K562 (cell line): ENCODE results near the gene EN2. TPM values are rescaled to one million over a fixed set of nuclear protein-coding genes. Genes with fewer than 3 reads are reported as not detected.

ENCODE experiments used
- ATAC-seq: fragments of 200-7000 bp; cut with Tn5 transposase; 3 replicates; pipeline ENCODE4 v1.9.1; 2020; ENCODE audit warnings: moderate library complexity
- BruUV-seq: library from RNA; stranded (reverse); fragments of 400-500 nt; replicated peaks from 2 replicates; lab custom pipeline; 2021; lab: Mats Ljungman, UMichigan
- CTCF ChIA-PET: fragments of 300-600 bp; formaldehyde crosslinking; extraction: SDS; loops from one replicate; lab custom pipeline; 2021; ENCODE audit warnings: low intra/inter-chr PET ratio; lab: Yijun Ruan, JAX
- POLR2A ChIA-PET: fragments of 300-600, 350-650 bp; sonication (Branson Sonifier 250); formaldehyde crosslinking; extraction: SDS; loops from one replicate; lab custom pipeline; 2021; ENCODE audit warnings: antibody characterized with exemption, inconsistent platforms; lab: Yijun Ruan, JAX
- DNase-seq, 4 experiments: peaks; one replicate each; pipeline versions ENCODE4 v3.0.0 to v3.0.0-alpha.2; 2011 to 2018; ENCODE audit warnings: low spot score in 3 of 4, mixed read lengths in 3 of 4; ENCODE audit errors: extremely low read depth in 1 of 4
- FAIRE-seq: peaks from 2 replicates; lab custom pipeline; 2011; peaks lifted over from hg19 to GRCh38; lab: Jason Lieb, UNC
- H2AFZ ChIP-seq: 2 replicates; pipeline ENCODE4 v1.6.0; 2011; ENCODE audit warnings: low read depth, low read length, control low read depth, inconsistent platforms
- H3K27ac ChIP-seq: fragments of 200-600 bp; 3 replicates; pipeline ENCODE4 v1.8.0; 2011; ENCODE audit warnings: low read depth, mild to moderate bottlenecking, control low read depth, inconsistent platforms, low read length, moderate library complexity, mixed read lengths; ENCODE audit errors: extremely low read depth
- H3K27me3 ChIP-seq, 2 experiments: fragments of 300-600 bp in 1 of 2; 2 replicates in 1 of 2; 3 replicates in 1 of 2; pipeline versions ENCODE4 v1.6.0 to v1.8.0; 2011; ENCODE audit warnings: inconsistent platforms in 2 of 2, low read length in 2 of 2, mild to moderate bottlenecking in 1 of 2, mixed read lengths in 1 of 2, moderate library complexity in 1 of 2; ENCODE audit not compliant: control insufficient read depth in 2 of 2, insufficient read depth in 2 of 2
- H3K36me3 ChIP-seq: fragments of 300-600 bp; 3 replicates; pipeline ENCODE4 v1.8.0; 2011; ENCODE audit warnings: mild to moderate bottlenecking, low read length, inconsistent platforms; ENCODE audit not compliant: control insufficient read depth, insufficient read depth
- H3K4me1 ChIP-seq, 2 experiments: fragments of 200-600 bp in 1 of 2; replicated peaks in 1 of 2; 2 replicates in 1 of 2; 3 replicates in 1 of 2; pipeline versions ENCODE4 v1.5.1 to v1.8.0; 2011; ENCODE audit warnings: inconsistent platforms in 2 of 2, low read length in 2 of 2, mild to moderate bottlenecking in 1 of 2, mixed read lengths in 1 of 2, moderate library complexity in 1 of 2; ENCODE audit not compliant: control insufficient read depth in 2 of 2, insufficient read depth in 2 of 2
- H3K4me2 ChIP-seq: 2 replicates; pipeline ENCODE4 v1.6.1; 2011; ENCODE audit warnings: low read length, control low read depth, inconsistent platforms, mixed read lengths; ENCODE audit not compliant: insufficient read depth
- H3K4me3 ChIP-seq: fragments of 200-600 bp; sonication (generic), shearing (Covaris generic); 2 replicates; pipeline ENCODE4 v1.5.1; 2016; ENCODE audit warnings: control low read depth, inconsistent platforms
- H3K79me2 ChIP-seq: fragments of 200-600 bp; 3 replicates; pipeline ENCODE4 v1.8.0; 2011; ENCODE audit warnings: low read length, inconsistent platforms; ENCODE audit not compliant: control insufficient read depth, insufficient read depth
- H3K9ac ChIP-seq, 2 experiments: 2 replicates each; pipeline versions ENCODE4 v1.6.0 to v1.6.1; 2011; ENCODE audit warnings: low read depth in 2 of 2, low read length in 2 of 2, control low read depth in 1 of 2, inconsistent platforms in 1 of 2, mild to moderate bottlenecking in 1 of 2, mixed read lengths in 1 of 2; ENCODE audit not compliant: insufficient read depth in 1 of 2
- H3K9me1 ChIP-seq: one replicate; pipeline ENCODE4 v1.6.0; 2011; ENCODE audit warnings: inconsistent platforms, mild to moderate bottlenecking, low read length, moderate library complexity; ENCODE audit not compliant: control insufficient read depth, insufficient read depth
- H3K9me3 ChIP-seq: replicated peaks from 2 replicates; pipeline ENCODE4 v1.5.1; 2011; ENCODE audit warnings: low read depth, low read length, inconsistent platforms; ENCODE audit not compliant: control insufficient read depth, insufficient read depth
- H4K20me1 ChIP-seq: replicated peaks from 2 replicates; pipeline ENCODE4 v1.6.1; 2011; ENCODE audit warnings: low read length, inconsistent platforms, mixed read lengths; ENCODE audit not compliant: control insufficient read depth, insufficient read depth
- BCL6 ChIP-seq: fragments of 250-450 bp; sonication (Bioruptor Pico); IDR thresholded peaks from 2 replicates; pipeline ENCODE4 v1.4.0; 2020
- CHAMP1 ChIP-seq: fragments of 450-650 bp; IDR thresholded peaks from 2 replicates; pipeline ENCODE4 v1.6.1; 2016; ENCODE audit warnings: mild to moderate bottlenecking
- ETV5 ChIP-seq: sonication (generic); formaldehyde crosslinking; IDR thresholded peaks from 2 replicates; pipeline ENCODE4 v1.4.0; 2020; ENCODE audit warnings: low read depth, mild to moderate bottlenecking, missing genetic modification reagents
- HNRNPLL ChIP-seq: fragments of 200-400 bp; formaldehyde crosslinking; IDR thresholded peaks from 2 replicates; pipeline ENCODE4 v1.6.1; 2017; ENCODE audit warnings: low read length, low read depth, mild to moderate bottlenecking; ENCODE audit not compliant: poor library complexity, severe bottlenecking
- POLR2G ChIP-seq: fragments of 200-400 bp; formaldehyde crosslinking; IDR thresholded peaks from 2 replicates; pipeline ENCODE4 v1.6.1; 2017; ENCODE audit warnings: low read depth, mild to moderate bottlenecking, antibody characterized with exemption, low read length, moderate library complexity
- SP1 ChIP-seq: sonication (generic); formaldehyde crosslinking; IDR thresholded peaks from 2 replicates; pipeline ENCODE4 v1.8.1; 2022; ENCODE audit warnings: mild to moderate bottlenecking, missing genetic modification reagents
- TAF9B ChIP-seq: fragments of 450-650 bp; IDR thresholded peaks from 2 replicates; pipeline ENCODE4 v1.6.1; 2018; ENCODE audit warnings: mild to moderate bottlenecking; ENCODE audit not compliant: partially characterized antibody
- TRIM28 ChIP-seq: fragments of 450-650 bp; IDR thresholded peaks from 2 replicates; pipeline ENCODE4 v1.6.1; 2017
- ZBTB43 ChIP-seq: sonication (generic); formaldehyde crosslinking; IDR thresholded peaks from 2 replicates; pipeline ENCODE4 v1.8.0; 2023; ENCODE audit warnings: mild to moderate bottlenecking, missing genetic modification reagents
- WGBS: fragments of 100-300 bp; shearing (Covaris generic); methylation state at CpG from one replicate; pipeline ENCODE4 v1.1.6; 2016; ENCODE audit warnings: low coverage, mixed read lengths; ENCODE audit not compliant: insufficient coverage; ENCODE audit errors: missing lambda C conversion rate; 5-methylcytosine and 5-hydroxymethylcytosine counted together
- in situ Hi-C: fragments of 300-500 bp; cut with MboI; formaldehyde crosslinking; loops from 4 replicates; pipeline ENCODE4 v1.15.0; 2018; ENCODE audit warnings: inconsistent platforms, mixed read lengths
- intact Hi-C: fragments of 100-400 bp; cut with micrococcal nuclease; formaldehyde crosslinking; loops from 2 replicates; pipeline ENCODE4 v1.14.2; 2022
- polyA plus RNA-seq, 8 experiments: library from polyadenylated mRNA; depleted of rRNA in 4 of 8; stranded (reverse) in 5 of 8; unstranded in 3 of 8; fragments of >200 nt; fragmentation: Nextera tagmentation in 2 of 8; fragmentation: Illumina TruSeq in 1 of 8; extraction: Ambion mirVana in 2 of 8; extraction: Trizol in 1 of 8; gene quantifications; 2 replicates each; pipeline versions ENCODE4 v1.2.1 to v1.2.3, GENCODE V29; 2011 to 2014; ENCODE audit warnings: inconsistent platforms in 1 of 8, missing spikeins in 1 of 8
- total RNA-seq, 7 experiments: library from RNA; depleted of rRNA in 6 of 7; stranded (reverse); fragments of >200 nt in 6 of 7; fragmentation: Illumina TruSeq in 2 of 7; extraction: Trizol in 2 of 7; gene quantifications; 2 replicates each; pipeline versions ENCODE4 v1.2.1 to v1.2.3, GENCODE V29; 2011 to 2021; ENCODE audit warnings: low replicate concordance in 1 of 7
- TF ChIP-seq, protein P1 (sequence below), 2 experiments: fragments of 450-650 bp in 1 of 2; IDR thresholded peaks; 2 replicates each; pipeline ENCODE4 v1.6.1; 2011 to 2017; ENCODE audit warnings: low read depth in 2 of 2, antibody characterized with exemption in 1 of 2, borderline replicate concordance in 1 of 2, low read length in 1 of 2, mild to moderate bottlenecking in 1 of 2, mixed read lengths in 1 of 2; ENCODE audit not compliant: control insufficient read depth in 1 of 2

EN2 gene
- total and polyA plus RNA-seq, 9 of the 15 experiments (the other 6 are each of a cell fraction or from before 2014, with no cell fraction given) = 0.04 TPM; not detected in 7

GRCh38 chr7:155454183-155455112, 3.5 kb upstream of the EN2 start (continued):
- TF ChIP-seq POLR2G = no peak
- TF ChIP-seq ZBTB43 (CRISPR knock-in tag) = no peak
- no peak for TF ChIP-seq BCL6
- TF ChIP-seq TAF9B = no peak
- TF ChIP-seq SP1 (CRISPR knock-in tag) = no peak

DNA sequence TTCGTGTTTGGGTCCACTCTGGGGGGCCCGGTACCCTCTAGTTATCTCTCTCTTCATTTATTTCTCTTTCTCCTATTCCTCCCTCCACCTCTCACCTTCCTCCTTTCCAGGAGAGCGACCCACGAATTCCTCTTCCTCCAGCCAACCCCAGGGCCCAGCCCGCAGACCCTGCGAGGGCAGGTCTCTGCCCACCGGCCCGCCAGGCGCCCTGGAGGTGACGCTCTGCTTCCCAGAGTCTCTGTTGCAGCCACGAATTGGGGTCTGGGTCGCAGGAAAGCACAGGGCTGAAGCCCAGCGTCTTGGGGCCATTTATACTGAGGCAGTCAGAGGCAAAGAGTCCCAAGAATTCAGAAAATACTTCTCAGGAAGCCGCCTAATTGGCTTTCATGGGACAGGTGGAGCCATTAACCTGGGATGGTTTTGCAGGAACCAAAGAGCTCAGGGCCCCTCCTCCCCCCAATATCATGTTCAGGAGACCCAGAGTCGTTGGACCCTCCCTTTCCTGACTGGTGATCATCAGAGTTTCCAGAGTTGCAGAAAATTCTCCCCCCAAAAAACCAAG, 2.7 kb upstream of the EN2 start:
- CTCF ChIA-PET = no interaction called here

More for the DNA sequence above, 2.7 kb upstream of the EN2 start:
- WGBS = under 1% methylated on average over 15 of the region's 15 CpGs
- DNase-seq = no peak
- no peaks in the 10 kb centered on the region for H3K36me3 ChIP-seq
- no peaks in the 10 kb centered on the region for H3K9me1 ChIP-seq
- in situ Hi-C loops (no loop called here), intact Hi-C loops (no loop called here)
- H4K20me1 ChIP-seq = peaks cover 3% of the 10 kb centered on the region; the same call in 1 of the 2 replicates
- H3K9ac ChIP-seq = no peak overlapping the region
- H3K9me3 ChIP-seq = no peaks in the 10 kb centered on the region
- peaks cover 63 to 74% of the 10 kb centered on the region in 2 experiments for H3K27me3 ChIP-seq
- peaks cover 0 to 30% of the 10 kb centered on the region in 2 experiments; a peak in 2 of 5 replicates for H3K4me1 ChIP-seq
- TF ChIP-seq HNRNPLL (peak; percentile 14), CHAMP1 (no peak), TRIM28 (no peak), ETV5 (CRISPR knock-in tag) (no peak)
- TF ChIP-seq, protein P1, sequence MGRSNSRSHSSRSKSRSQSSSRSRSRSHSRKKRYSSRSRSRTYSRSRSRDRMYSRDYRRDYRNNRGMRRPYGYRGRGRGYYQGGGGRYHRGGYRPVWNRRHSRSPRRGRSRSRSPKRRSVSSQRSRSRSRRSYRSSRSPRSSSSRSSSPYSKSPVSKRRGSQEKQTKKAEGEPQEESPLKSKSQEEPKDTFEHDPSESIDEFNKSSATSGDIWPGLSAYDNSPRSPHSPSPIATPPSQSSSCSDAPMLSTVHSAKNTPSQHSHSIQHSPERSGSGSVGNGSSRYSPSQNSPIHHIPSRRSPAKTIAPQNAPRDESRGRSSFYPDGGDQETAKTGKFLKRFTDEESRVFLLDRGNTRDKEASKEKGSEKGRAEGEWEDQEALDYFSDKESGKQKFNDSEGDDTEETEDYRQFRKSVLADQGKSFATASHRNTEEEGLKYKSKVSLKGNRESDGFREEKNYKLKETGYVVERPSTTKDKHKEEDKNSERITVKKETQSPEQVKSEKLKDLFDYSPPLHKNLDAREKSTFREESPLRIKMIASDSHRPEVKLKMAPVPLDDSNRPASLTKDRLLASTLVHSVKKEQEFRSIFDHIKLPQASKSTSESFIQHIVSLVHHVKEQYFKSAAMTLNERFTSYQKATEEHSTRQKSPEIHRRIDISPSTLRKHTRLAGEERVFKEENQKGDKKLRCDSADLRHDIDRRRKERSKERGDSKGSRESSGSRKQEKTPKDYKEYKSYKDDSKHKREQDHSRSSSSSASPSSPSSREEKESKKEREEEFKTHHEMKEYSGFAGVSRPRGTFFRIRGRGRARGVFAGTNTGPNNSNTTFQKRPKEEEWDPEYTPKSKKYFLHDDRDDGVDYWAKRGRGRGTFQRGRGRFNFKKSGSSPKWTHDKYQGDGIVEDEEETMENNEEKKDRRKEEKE (IDR thresholded peaks at IDR 0.05; ENCODE audit: borderline replicate concordance in 1 of 2, control insufficient read depth in 1 of 2, low read depth in 2 of 2, low read length in 1 of 2) = no peak
- POLR2A ChIA-PET = interaction anchor here (0.6 kb wide), 1 partner anchor 16 kb away, joined by 3 read pairs; no protein-coding TSS in a partner anchor
- no peak for FAIRE-seq
- H3K27ac ChIP-seq = no peak overlapping the region
- H2AFZ ChIP-seq = no peak overlapping the region
- BruUV-seq = no TSS peak
- ATAC-seq = no peak
- no peak overlapping the region for H3K4me2 ChIP-seq
- H3K4me3 ChIP-seq = no peak overlapping the region
- H3K79me2 ChIP-seq = no peaks in the 10 kb centered on the region
